Myocyte (in vitro differentiated cells): ENCODE results near the gene ZSWIM3. TPM values are rescaled to one million over a fixed set of nuclear protein-coding genes. Genes with fewer than 3 reads are reported as not detected.

Experiments
- DNase-seq: peaks from one replicate; pipeline ENCODE4 v3.0.0-alpha.2; 2012; ENCODE audit warnings: low read depth
- total RNA-seq: library from RNA; depleted of rRNA; stranded (reverse); fragments of >200 nt; gene quantifications from 2 replicates; pipeline ENCODE4 v1.2.3, GENCODE V29; 2014

The ZSWIM3 gene
- total RNA-seq, 1 donor from 2014 or later = 4.5 TPM

DNA sequence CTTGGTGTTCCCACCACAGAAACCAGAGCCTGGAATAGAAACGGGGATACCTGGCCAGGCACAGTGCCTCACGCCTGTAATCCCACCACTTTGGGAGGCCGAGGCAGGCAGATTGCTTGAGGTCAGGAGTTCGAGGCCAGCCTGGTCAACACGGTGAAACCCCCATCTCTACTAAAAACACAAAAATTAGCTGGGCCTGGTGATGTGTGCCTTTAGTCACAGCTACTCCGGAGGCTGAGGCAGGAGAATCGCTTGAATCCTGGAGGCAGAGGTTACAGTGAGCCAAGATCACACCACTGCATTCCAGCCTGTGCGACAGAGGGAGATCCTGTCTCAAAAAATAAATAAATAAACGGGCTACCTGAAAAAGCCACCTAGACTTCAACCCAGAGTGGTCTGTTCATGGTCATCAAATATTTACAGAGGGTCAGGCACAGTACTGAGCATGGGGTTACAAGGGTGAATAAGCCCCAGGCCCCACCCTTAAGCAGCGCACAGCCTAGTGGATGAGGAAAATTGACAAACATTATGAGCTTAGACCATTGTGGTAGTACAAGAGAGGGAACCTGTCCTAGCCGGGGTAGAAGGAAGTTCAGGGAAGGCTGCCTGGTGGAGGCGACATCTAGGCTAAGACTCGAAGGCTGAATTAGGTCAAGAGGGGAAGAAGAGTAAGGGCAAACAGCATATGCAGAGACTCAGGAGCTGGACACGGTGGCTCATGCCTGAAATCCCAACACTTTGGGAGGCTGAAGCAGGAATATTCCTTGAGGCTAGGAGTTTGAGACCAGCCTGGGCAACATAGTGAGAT, 69.9 kb downstream of the ZSWIM3 start:
- no peak for DNase-seq

Other genes with a start within 250 kb of the ZSWIM3 start
- gene WFDC10A, start 227.9 kb upstream of the ZSWIM3 start, total RNA-seq = not detected in 2 replicates
- not detected in 2 replicates for gene WFDC9, start 226.3 kb upstream of the ZSWIM3 start, total RNA-seq
- not detected in 2 replicates for gene WFDC11, start 187.4 kb upstream of the ZSWIM3 start, total RNA-seq
- not detected in 2 replicates for gene WFDC13, start 155.6 kb upstream of the ZSWIM3 start, total RNA-seq
- not detected in 2 replicates for gene WFDC10B, start 152.6 kb upstream of the ZSWIM3 start, total RNA-seq
- not detected in 2 replicates for gene SPINT4, start 135.3 kb upstream of the ZSWIM3 start, total RNA-seq
- gene WFDC3, start 65.7 kb upstream of the ZSWIM3 start, total RNA-seq = 0.24 and 1.8 TPM in 2 replicates
- gene DNTTIP1, start 65.7 kb upstream of the ZSWIM3 start, total RNA-seq = 27.1 and 31.6 TPM in 2 replicates
- 1.8 and 2.4 TPM in 2 replicates for gene UBE2C, start 45.0 kb upstream of the ZSWIM3 start, total RNA-seq
- gene TNNC2, start 30.3 kb upstream of the ZSWIM3 start, total RNA-seq = 678 and 849 TPM in 2 replicates
- 131 and 161 TPM in 2 replicates for gene SNX21, start 23.8 kb upstream of the ZSWIM3 start, total RNA-seq
- 29.8 and 47.2 TPM in 2 replicates for gene ACOT8, start 222 bp upstream of the ZSWIM3 start, total RNA-seq
- gene ZSWIM1, start 23.6 kb downstream of the ZSWIM3 start, total RNA-seq = 10.4 and 11.4 TPM in 2 replicates
- gene SPATA25, start 30.0 kb downstream of the ZSWIM3 start, total RNA-seq = 5.9 and 10.2 TPM in 2 replicates
- 34.3 and 35.1 TPM in 2 replicates for gene NEURL2, start 33.6 kb downstream of the ZSWIM3 start, total RNA-seq
- 218 and 227 TPM in 2 replicates for gene CTSA, start 33.7 kb downstream of the ZSWIM3 start, total RNA-seq
- gene PLTP, start 54.5 kb downstream of the ZSWIM3 start, total RNA-seq = 12.9 and 14.2 TPM in 2 replicates
- 15.7 and 16.0 TPM in 2 replicates for gene PCIF1, start 77.1 kb downstream of the ZSWIM3 start, total RNA-seq
- 14.7 and 15.2 TPM in 2 replicates for gene ZNF335, start 114.6 kb downstream of the ZSWIM3 start, total RNA-seq
- not detected in 2 replicates for gene MMP9, start 151.3 kb downstream of the ZSWIM3 start, total RNA-seq
- gene SLC12A5, start 171.6 kb downstream of the ZSWIM3 start, total RNA-seq = not detected in 2 replicates
- gene NCOA5, start 232.3 kb downstream of the ZSWIM3 start, total RNA-seq = 21.4 and 22.9 TPM in 2 replicates